Keratinocyte (primary cell): ENCODE measurements around the gene TRAF3IP3. TPM values are rescaled to one million over a fixed set of nuclear protein-coding genes. Genes with fewer than 3 reads are reported as not detected.
A peak's percentile ranks its signal among the peaks of the same experiment; 100 is the strongest.

Source experiments
- DNase-seq: peaks from one replicate; pipeline ENCODE4 v3.0.0-alpha.2; 2011; ENCODE audit warnings: low read depth, missing footprints, low spot score
- FAIRE-seq: peaks from 2 replicates; lab custom pipeline; 2011; peaks lifted over from hg19 to GRCh38; lab: Jason Lieb, UNC
- H2AFZ ChIP-seq: 2 replicates; pipeline ENCODE4 v1.6.0; 2012; ENCODE audit warnings: low read length, control low read depth, inconsistent platforms; ENCODE audit not compliant: control insufficient read depth
- H3K27ac ChIP-seq: 2 replicates; pipeline ENCODE4 v1.5.1; 2011; ENCODE audit warnings: low read length; ENCODE audit not compliant: control insufficient read depth, insufficient read depth
- H3K27me3 ChIP-seq: 3 replicates; pipeline ENCODE4 v1.6.0; 2011; ENCODE audit warnings: low read length; ENCODE audit not compliant: control insufficient read depth, insufficient read depth; ENCODE audit errors: extremely low read depth
- H3K36me3 ChIP-seq, 2 experiments: 2 replicates in 1 of 2; 3 replicates in 1 of 2; pipeline ENCODE4 v1.5.1; 2011; ENCODE audit warnings: low read length in 2 of 2, mild to moderate bottlenecking in 1 of 2; ENCODE audit not compliant: control insufficient read depth in 2 of 2, insufficient read depth in 2 of 2; ENCODE audit errors: extremely low read depth in 1 of 2
- H3K4me1 ChIP-seq: 3 replicates; pipeline ENCODE4 v1.5.1; 2011; ENCODE audit warnings: low read length; ENCODE audit not compliant: control insufficient read depth, insufficient read depth; ENCODE audit errors: extremely low read depth
- H3K4me2 ChIP-seq: 3 replicates; pipeline ENCODE4 v1.6.0; 2011; ENCODE audit warnings: low read depth, low read length; ENCODE audit not compliant: control insufficient read depth, insufficient read depth; ENCODE audit errors: extremely low read depth
- H3K4me3 ChIP-seq, 3 experiments: fragments of 200-600 bp in 1 of 3; sonication (generic) in 1 of 3; 2 replicates in 2 of 3; 3 replicates in 1 of 3; pipeline ENCODE4 v1.5.1; 2011 to 2016; ENCODE audit warnings: low read length in 3 of 3, mild to moderate bottlenecking in 3 of 3, control low read depth in 2 of 3, inconsistent platforms in 1 of 3, low read depth in 1 of 3, mixed read lengths in 1 of 3, mixed run types in 1 of 3, moderate library complexity in 1 of 3; ENCODE audit not compliant: control insufficient read depth in 2 of 3, insufficient read depth in 2 of 3; ENCODE audit errors: extremely low read depth in 1 of 3
- H3K79me2 ChIP-seq: 2 replicates; pipeline ENCODE4 v1.6.0; 2012; ENCODE audit warnings: low read length; ENCODE audit not compliant: control insufficient read depth, insufficient read depth
- H3K9ac ChIP-seq: 3 replicates; pipeline ENCODE4 v1.6.0; 2011; ENCODE audit warnings: low read length; ENCODE audit not compliant: control insufficient read depth, insufficient read depth; ENCODE audit errors: extremely low read depth
- H3K9me1 ChIP-seq: 3 replicates; pipeline ENCODE4 v1.6.0; 2011; ENCODE audit warnings: low read length; ENCODE audit not compliant: control insufficient read depth, insufficient read depth; ENCODE audit errors: extremely low read depth
- H3K9me3 ChIP-seq: 2 replicates; pipeline ENCODE4 v1.5.1; 2012; ENCODE audit warnings: low read depth, low read length; ENCODE audit not compliant: control insufficient read depth
- H4K20me1 ChIP-seq: 3 replicates; pipeline ENCODE4 v1.6.0; 2011; ENCODE audit warnings: low read length; ENCODE audit not compliant: control insufficient read depth, insufficient read depth; ENCODE audit errors: extremely low read depth
- CTCF ChIP-seq, 3 experiments: IDR thresholded peaks in 1 of 3; conservative IDR thresholded peaks in 1 of 3; optimal IDR thresholded peaks in 1 of 3; 2 replicates in 2 of 3; 3 replicates in 1 of 3; pipeline versions ENCODE3 to v1.5.1; 2011; ENCODE audit warnings: low read length in 3 of 3, mild to moderate bottlenecking in 3 of 3, moderate library complexity in 2 of 3, control low read depth in 1 of 3, inconsistent platforms in 1 of 3; ENCODE audit not compliant: insufficient read depth in 2 of 3; ENCODE audit errors: extremely low read depth in 1 of 3
- EZH2 ChIP-seq: IDR thresholded peaks from one replicate; pipeline ENCODE4 v1.6.1; 2012; ENCODE audit warnings: inconsistent platforms, mild to moderate bottlenecking, low read length, moderate library complexity
- dilution Hi-C: fragments of 300-500 bp; cut with MboI; formaldehyde crosslinking; loops from one replicate; pipeline ENCODE4 v1.7.0; 2020; ENCODE audit warnings: low sequenced_read_pairs; ENCODE audit not compliant: extremely low pct_ligation_motif_present
- polyA plus RNA-seq, 5 experiments: library from polyadenylated mRNA; depleted of rRNA in 3 of 5; stranded (reverse) in 3 of 5; stranded (forward) in 1 of 5; unstranded in 1 of 5; fragments of >200 nt; gene quantifications; 1 replicate in 1 of 5; 2 replicates in 3 of 5; 3 replicates in 1 of 5; pipeline versions ENCODE4 v1.2.1 to v1.2.3, GENCODE V29; 2011 to 2012; ENCODE audit warnings: missing spikeins in 2 of 5, low read depth in 1 of 5, low replicate concordance in 1 of 5

The TRAF3IP3 gene
- polyA plus RNA-seq, 1 donor (not counting 4 experiments of a cell fraction or from before 2014, with no cell fraction given) = 0.16 TPM

- FAIRE-seq (no peak), DNase-seq (no peak)
- no peak overlapping the region for H3K4me2 ChIP-seq
- peaks cover 28% of the 10 kb centered on the region for H3K4me1 ChIP-seq
- H3K9ac ChIP-seq = no peak overlapping the region
- H3K4me3 ChIP-seq = no peak overlapping the region
- no peak overlapping the region for H3K27ac ChIP-seq
- H3K9me1 ChIP-seq = no peaks in the 10 kb centered on the region
- H2AFZ ChIP-seq = no peak overlapping the region
- no peaks in the 10 kb centered on the region for H3K9me3 ChIP-seq
- H3K79me2 ChIP-seq = no peaks in the 10 kb centered on the region
- dilution Hi-C loops = no loop called here
- H3K36me3 ChIP-seq = no peaks in the 10 kb centered on the region
- H3K27me3 ChIP-seq = no peaks in the 10 kb centered on the region
- TF ChIP-seq EZH2 (no peak), CTCF (optimal IDR thresholded peaks at IDR 0.05 in 1 of 3, IDR thresholded peaks at IDR 0.05 in 1 of 3, conservative IDR thresholded peaks at IDR 0.05 in 1 of 3; ENCODE audit: extremely low read depth in 1 of 3, insufficient read depth in 2 of 3, low read length in 3 of 3) (no peak)
- H4K20me1 ChIP-seq = no peaks in the 10 kb centered on the region
These were observed 45.8 kb upstream of the TRAF3IP3 start for GRCh38 chr1:209710093-209710492.

GRCh38 chr1:209710847-209711246 lies 45.0 kb upstream of the TRAF3IP3 start:
- Histone ChIP-seq H3K27ac (no peak overlapping the region), H3K9me3 (no peaks in the 10 kb centered on the region), H3K9me1 (no peaks in the 10 kb centered on the region), H3K4me3 (no peak overlapping the region), H3K27me3 (no peaks in the 10 kb centered on the region), H3K4me2 (peak overlapping the region; percentile 6), H4K20me1 (no peaks in the 10 kb centered on the region), H2AFZ (no peak overlapping the region), H3K36me3 (no peaks in the 10 kb centered on the region), H3K4me1 (peaks cover 28% of the 10 kb centered on the region), H3K9ac (no peak overlapping the region), H3K79me2 (no peaks in the 10 kb centered on the region)
- FAIRE-seq = peak; percentile 72
- TF ChIP-seq CTCF (optimal IDR thresholded peaks at IDR 0.05 in 1 of 3, IDR thresholded peaks at IDR 0.05 in 1 of 3, conservative IDR thresholded peaks at IDR 0.05 in 1 of 3; ENCODE audit: extremely low read depth in 1 of 3, insufficient read depth in 2 of 3, low read length in 3 of 3) (no peak), EZH2 (no peak)
- dilution Hi-C loops = no loop called here
- no peak for DNase-seq
